Cardiac muscle cell (in vitro differentiated cells and primary cell): ENCODE measurements around the gene ZNF180. TPM values are rescaled to one million over a fixed set of nuclear protein-coding genes. Genes with fewer than 3 reads are reported as not detected.

Experiments
- DNase-seq, 2 donors: peaks; one replicate each; pipeline versions ENCODE4 v3.0.0 to v3.0.0-alpha.2; 2010 to 2017; ENCODE audit warnings: low read depth in 1 of 2, low spot score in 1 of 2
- H3K27ac ChIP-seq: fragments of 200-600 bp; sonication (generic); 2 replicates; pipeline ENCODE4 v1.5.1; 2016
- H3K27me3 ChIP-seq: fragments of 200-600 bp; sonication (generic); 2 replicates; pipeline ENCODE4 v1.6.0; 2016; ENCODE audit warnings: control low read depth
- H3K36me3 ChIP-seq: fragments of 200-600 bp; sonication (generic); 2 replicates; pipeline ENCODE4 v1.5.1; 2016; ENCODE audit warnings: control low read depth
- H3K4me1 ChIP-seq: fragments of 200-600 bp; sonication (generic); 2 replicates; pipeline ENCODE4 v1.8.1; 2017; ENCODE audit warnings: low read depth, mild to moderate bottlenecking, mixed run types
- H3K4me3 ChIP-seq: fragments of 200-600 bp; sonication (generic); 2 replicates; pipeline ENCODE4 v1.5.1; 2016; ENCODE audit warnings: mild to moderate bottlenecking
- H3K9me3 ChIP-seq: fragments of 200-600 bp; sonication (generic); 2 replicates; pipeline ENCODE4 v1.5.1; 2017; ENCODE audit warnings: low read depth, mild to moderate bottlenecking, control low read depth
- CTCF ChIP-seq: IDR thresholded peaks from 2 replicates; pipeline ENCODE4 v1.5.1; 2012; ENCODE audit warnings: low read depth, mild to moderate bottlenecking, low read length
- polyA plus RNA-seq: library from polyadenylated mRNA; unstranded; fragments of >200 nt; fragmentation: Nextera tagmentation; extraction: Ambion mirVana; gene quantifications from 2 replicates; pipeline ENCODE4 v1.2.1, GENCODE V29; 2016
- total RNA-seq: library from RNA; depleted of rRNA; stranded (reverse); fragments of >200 nt; gene quantifications from 2 replicates; pipeline ENCODE4 v1.2.3, GENCODE V29; 2016

Gene ZNF180
- total and polyA plus RNA-seq, 2 experiments from 2014 or later: 3.3 to 31.2 TPM

GRCh38 chr19:44515907-44516306, 15.6 kb upstream of the ZNF180 start:
- H3K9me3 ChIP-seq: no peaks in the 10 kb centered on the region
- no peak overlapping the region for H3K27ac ChIP-seq
- no peaks in the 10 kb centered on the region for H3K27me3 ChIP-seq
- H3K36me3 ChIP-seq: no peaks in the 10 kb centered on the region
- no peak overlapping the region for H3K4me3 ChIP-seq
- DNase-seq: no peak
- no peaks in the 10 kb centered on the region for H3K4me1 ChIP-seq
- no peak for TF ChIP-seq CTCF

- TF ChIP-seq CTCF: no peak
- no peak for DNase-seq
- H3K4me3 ChIP-seq: no peak overlapping the region
Measured at GRCh38 chr19:44515031-44515430, 14.7 kb upstream of the ZNF180 start.

GRCh38 chr19:44512326-44513298, 12.3 kb upstream of the ZNF180 start:
- H3K27ac ChIP-seq: no peak overlapping the region
- TF ChIP-seq CTCF: peak; percentile 61
- DNase-seq: peak; percentile 20 to 58
- no peaks in the 10 kb centered on the region for H3K36me3 ChIP-seq
- no peaks in the 10 kb centered on the region for H3K4me1 ChIP-seq
- H3K27me3 ChIP-seq: no peaks in the 10 kb centered on the region
- H3K9me3 ChIP-seq: no peaks in the 10 kb centered on the region
- H3K4me3 ChIP-seq: no peak overlapping the region

More at GRCh38 chr19:44515031-44515430, 14.7 kb upstream of the ZNF180 start:
- H3K9me3 ChIP-seq: no peaks in the 10 kb centered on the region
- H3K27ac ChIP-seq: no peak overlapping the region
- no peaks in the 10 kb centered on the region for H3K4me1 ChIP-seq
- H3K36me3 ChIP-seq: no peaks in the 10 kb centered on the region
- H3K27me3 ChIP-seq: no peaks in the 10 kb centered on the region

- DNase-seq: no peak
- no peak overlapping the region for H3K4me3 ChIP-seq
- no peak for TF ChIP-seq CTCF
- no peaks in the 10 kb centered on the region for H3K4me1 ChIP-seq
- no peaks in the 10 kb centered on the region for H3K36me3 ChIP-seq
- H3K27me3 ChIP-seq: no peaks in the 10 kb centered on the region
- no peak overlapping the region for H3K27ac ChIP-seq
- H3K9me3 ChIP-seq: no peaks in the 10 kb centered on the region
Measured at GRCh38 chr19:44509478-44509877, 9.2 kb upstream of the ZNF180 start.

GRCh38 chr19:44499559-44499958, 763 bp downstream of the ZNF180 start:
- Histone ChIP-seq H3K9me3 (no peaks in the 10 kb centered on the region), H3K4me1 (no peaks in the 10 kb centered on the region), H3K27me3 (no peaks in the 10 kb centered on the region), H3K36me3 (peaks cover 4% of the 10 kb centered on the region), H3K27ac (no peak overlapping the region), H3K4me3 (peak overlapping the region; percentile 70)
- DNase-seq: no peak
- no peak for TF ChIP-seq CTCF
